B cell (primary cell): ENCODE measurements around the gene KARS1.

Source experiments
- EZH2 ChIP-seq: IDR thresholded peaks from 2 replicates; pipeline ENCODE4 v1.6.1; 2012; ENCODE audit warnings: borderline replicate concordance, low read depth, mild to moderate bottlenecking, moderate library complexity, low read length; ENCODE audit not compliant: insufficient read depth, poor library complexity, severe bottlenecking
- TF ChIP-seq, protein P1 (sequence below): fragments of 200-600 bp; IDR thresholded peaks from one replicate; pipeline ENCODE4 v1.8.0; 2022; ENCODE audit warnings: antibody characterized with exemption, mild to moderate bottlenecking

DNA sequence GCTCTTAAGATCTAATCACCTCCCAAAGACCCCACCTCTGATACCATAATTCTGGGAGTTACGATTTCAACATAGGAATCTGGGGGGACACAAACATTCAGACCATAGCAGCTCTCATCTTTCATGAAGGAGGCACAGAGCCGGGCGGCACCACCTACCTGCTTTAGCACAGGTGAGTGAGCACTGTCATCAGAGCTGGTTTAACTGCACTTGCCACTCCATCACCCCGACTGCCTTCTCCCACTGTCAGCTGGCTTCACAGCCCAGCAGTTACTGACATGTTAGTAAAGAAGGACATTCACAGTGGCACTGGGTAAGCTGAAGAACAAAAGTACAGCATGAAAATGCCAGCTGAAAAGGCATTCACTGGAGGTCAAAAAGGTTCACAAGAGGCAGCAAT is 58.7 kb downstream of the KARS1 start:
- TF ChIP-seq, protein P1, sequence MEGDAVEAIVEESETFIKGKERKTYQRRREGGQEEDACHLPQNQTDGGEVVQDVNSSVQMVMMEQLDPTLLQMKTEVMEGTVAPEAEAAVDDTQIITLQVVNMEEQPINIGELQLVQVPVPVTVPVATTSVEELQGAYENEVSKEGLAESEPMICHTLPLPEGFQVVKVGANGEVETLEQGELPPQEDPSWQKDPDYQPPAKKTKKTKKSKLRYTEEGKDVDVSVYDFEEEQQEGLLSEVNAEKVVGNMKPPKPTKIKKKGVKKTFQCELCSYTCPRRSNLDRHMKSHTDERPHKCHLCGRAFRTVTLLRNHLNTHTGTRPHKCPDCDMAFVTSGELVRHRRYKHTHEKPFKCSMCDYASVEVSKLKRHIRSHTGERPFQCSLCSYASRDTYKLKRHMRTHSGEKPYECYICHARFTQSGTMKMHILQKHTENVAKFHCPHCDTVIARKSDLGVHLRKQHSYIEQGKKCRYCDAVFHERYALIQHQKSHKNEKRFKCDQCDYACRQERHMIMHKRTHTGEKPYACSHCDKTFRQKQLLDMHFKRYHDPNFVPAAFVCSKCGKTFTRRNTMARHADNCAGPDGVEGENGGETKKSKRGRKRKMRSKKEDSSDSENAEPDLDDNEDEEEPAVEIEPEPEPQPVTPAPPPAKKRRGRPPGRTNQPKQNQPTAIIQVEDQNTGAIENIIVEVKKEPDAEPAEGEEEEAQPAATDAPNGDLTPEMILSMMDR, result no peak
- TF ChIP-seq EZH2, result no peak
